GM18858 (cell line): ENCODE measurements around the gene HOXC10.

ENCODE experiments used
- ATAC-seq: cut with Tn5 transposase; IDR thresholded peaks from one replicate; pipeline ENCODE4 v1.9.1; 2021; ENCODE audit not compliant: unreplicated experiment

HOXC10 gene

GRCh38 chr12:54028314-54029201, 43.6 kb downstream of the HOXC10 start, which contains the start of gene HOXC6:
HOXC6 (plus strand) TSS chr12:54028440; CDS start chr12:54028522, 82 bp downstream.
- no peak for ATAC-seq

GRCh38 chr12:54029529-54030441, 44.8 kb downstream of the HOXC10 start:
- ATAC-seq, result no peak

- no peak for ATAC-seq
Measured at GRCh38 chr12:54030442-54030801, 45.5 kb downstream of the HOXC10 start.

GRCh38 chr12:54030889-54031471, 46.0 kb downstream of the HOXC10 start:
- ATAC-seq, result no peak

GRCh38 chr12:54031480-54031879, 46.5 kb downstream of the HOXC10 start:
- no peak for ATAC-seq

GRCh38 chr12:54032086-54032619, 47.2 kb downstream of the HOXC10 start:
- ATAC-seq, result no peak

- no peak for ATAC-seq
Measured at GRCh38 chr12:54032627-54033100, 47.7 kb downstream of the HOXC10 start, which contains the start of gene HOXC5. HOXC5 (plus strand) TSS chr12:54033050; CDS start chr12:54033123, 73 bp downstream.

GRCh38 chr12:54033106-54033979, 48.4 kb downstream of the HOXC10 start:
- no peak for ATAC-seq

GRCh38 chr12:54033980-54034784, 49.2 kb downstream of the HOXC10 start:
- ATAC-seq, result no peak

- ATAC-seq, result no peak
Measured at GRCh38 chr12:54034785-54035310, 49.9 kb downstream of the HOXC10 start.

- no peak for ATAC-seq
Measured at GRCh38 chr12:54035568-54036264, 50.8 kb downstream of the HOXC10 start.

- ATAC-seq, result no peak
Measured at GRCh38 chr12:54036620-54037359, 51.8 kb downstream of the HOXC10 start.

GRCh38 chr12:54037360-54038283, 52.7 kb downstream of the HOXC10 start:
- ATAC-seq, result no peak

- no peak for ATAC-seq
Measured at GRCh38 chr12:54038284-54038870, 53.4 kb downstream of the HOXC10 start.

- ATAC-seq, result no peak
Measured at GRCh38 chr12:54038871-54039414, 54.0 kb downstream of the HOXC10 start.
